HepG2 (cell line): Measurements from ENCODE around the gene ZBTB47. TPM values are rescaled to one million over a fixed set of nuclear protein-coding genes. Genes with fewer than 3 reads are reported as not detected.

Experiments used
- AGO1 ChIP-seq: fragments of 200-400 bp; formaldehyde crosslinking; IDR thresholded peaks from 2 replicates; pipeline ENCODE4 v1.6.1; 2017; ENCODE audit warnings: mild to moderate bottlenecking, low read depth, low read length, moderate library complexity; ENCODE audit not compliant: poor library complexity, severe bottlenecking
- ETV6 ChIP-seq: sonication (generic); formaldehyde crosslinking; conservative IDR thresholded peaks from 2 replicates; pipeline ENCODE4 v1.4.0; 2020; ENCODE audit warnings: missing genetic modification reagents
- HNRNPK ChIP-seq: fragments of 200-400 bp; formaldehyde crosslinking; IDR thresholded peaks from 2 replicates; pipeline ENCODE4 v1.6.1; 2018; ENCODE audit warnings: low read length, low read depth, moderate library complexity, mild to moderate bottlenecking; ENCODE audit not compliant: poor library complexity, severe bottlenecking
- PHF8 ChIP-seq: sonication (generic); formaldehyde crosslinking; IDR thresholded peaks from 2 replicates; pipeline ENCODE4 v1.5.0; 2020; ENCODE audit warnings: missing genetic modification reagents
- RXRB ChIP-seq: IDR thresholded peaks from 2 replicates; pipeline ENCODE4 v1.6.1; 2016; ENCODE audit warnings: borderline replicate concordance, missing genetic modification reagents, missing compliant biosample characterization
- TAF15 ChIP-seq: fragments of 200-400 bp; formaldehyde crosslinking; IDR thresholded peaks from one replicate; pipeline ENCODE4 v1.6.1; 2018; ENCODE audit warnings: mild to moderate bottlenecking, low read depth, low read length; ENCODE audit not compliant: poor library complexity, severe bottlenecking
- ZNF138 ChIP-seq: sonication (generic); formaldehyde crosslinking; IDR thresholded peaks from 2 replicates; pipeline ENCODE4 v1.5.0; 2020; ENCODE audit warnings: mild to moderate bottlenecking, low read depth, missing genetic modification reagents
- ZNF652 ChIP-seq: IDR thresholded peaks from 2 replicates; pipeline ENCODE4 v1.6.1; 2016; ENCODE audit warnings: low read depth, borderline replicate concordance
- ZNF792 ChIP-seq: IDR thresholded peaks from 2 replicates; pipeline ENCODE4 v1.6.1; 2016
- polyA plus RNA-seq, 8 experiments: library from polyadenylated mRNA; depleted of rRNA in 3 of 8; stranded (reverse) in 7 of 8; unstranded in 1 of 8; fragments of >200 nt; fragmentation: Illumina TruSeq in 4 of 8; extraction: Trizol in 4 of 8; gene quantifications; 2 replicates each; pipeline versions ENCODE4 v1.2.1 to v1.2.3, GENCODE V29; 2011 to 2016; ENCODE audit warnings: low read depth in 4 of 8, missing spikeins in 1 of 8, mixed read lengths in 1 of 8; ENCODE audit not compliant: insufficient read depth in 1 of 8
- total RNA-seq, 5 experiments: library from RNA; depleted of rRNA; stranded (reverse); fragments of >200 nt; fragmentation: Illumina TruSeq; extraction: Trizol; gene quantifications; 2 replicates each; pipeline ENCODE4 v1.2.3, GENCODE V29; 2016; ENCODE audit warnings: low read depth in 1 of 5
- TF ChIP-seq, protein P1 (sequence below): sonication (generic); formaldehyde crosslinking; IDR thresholded peaks from 2 replicates; pipeline ENCODE4 v1.4.0; 2020; ENCODE audit warnings: mild to moderate bottlenecking, missing genetic modification reagents
- TF ChIP-seq, protein P2 (sequence below): sonication (generic); formaldehyde crosslinking; IDR thresholded peaks from 2 replicates; pipeline ENCODE4 v1.9.0; 2022; ENCODE audit warnings: missing genetic modification reagents, mild to moderate bottlenecking, borderline replicate concordance
- TF ChIP-seq, protein P3 (sequence below): sonication (generic); formaldehyde crosslinking; IDR thresholded peaks from 2 replicates; pipeline ENCODE4 v1.8.1; 2023; ENCODE audit warnings: mild to moderate bottlenecking, missing genetic modification reagents
- TF ChIP-seq, protein P4 (sequence below): IDR thresholded peaks from 2 replicates; pipeline ENCODE4 v1.6.1; 2016; ENCODE audit warnings: mild to moderate bottlenecking
- TF ChIP-seq, protein P5 (sequence below): sonication (generic); formaldehyde crosslinking; IDR thresholded peaks from 2 replicates; pipeline ENCODE4 v1.4.0; 2020; ENCODE audit warnings: mild to moderate bottlenecking, missing genetic modification reagents

Gene ZBTB47
- total and polyA plus RNA-seq, 2 of the 13 experiments (the other 11 are each of a cell fraction or from before 2014, with no cell fraction given) = 1.5 to 3.1 TPM

DNA sequence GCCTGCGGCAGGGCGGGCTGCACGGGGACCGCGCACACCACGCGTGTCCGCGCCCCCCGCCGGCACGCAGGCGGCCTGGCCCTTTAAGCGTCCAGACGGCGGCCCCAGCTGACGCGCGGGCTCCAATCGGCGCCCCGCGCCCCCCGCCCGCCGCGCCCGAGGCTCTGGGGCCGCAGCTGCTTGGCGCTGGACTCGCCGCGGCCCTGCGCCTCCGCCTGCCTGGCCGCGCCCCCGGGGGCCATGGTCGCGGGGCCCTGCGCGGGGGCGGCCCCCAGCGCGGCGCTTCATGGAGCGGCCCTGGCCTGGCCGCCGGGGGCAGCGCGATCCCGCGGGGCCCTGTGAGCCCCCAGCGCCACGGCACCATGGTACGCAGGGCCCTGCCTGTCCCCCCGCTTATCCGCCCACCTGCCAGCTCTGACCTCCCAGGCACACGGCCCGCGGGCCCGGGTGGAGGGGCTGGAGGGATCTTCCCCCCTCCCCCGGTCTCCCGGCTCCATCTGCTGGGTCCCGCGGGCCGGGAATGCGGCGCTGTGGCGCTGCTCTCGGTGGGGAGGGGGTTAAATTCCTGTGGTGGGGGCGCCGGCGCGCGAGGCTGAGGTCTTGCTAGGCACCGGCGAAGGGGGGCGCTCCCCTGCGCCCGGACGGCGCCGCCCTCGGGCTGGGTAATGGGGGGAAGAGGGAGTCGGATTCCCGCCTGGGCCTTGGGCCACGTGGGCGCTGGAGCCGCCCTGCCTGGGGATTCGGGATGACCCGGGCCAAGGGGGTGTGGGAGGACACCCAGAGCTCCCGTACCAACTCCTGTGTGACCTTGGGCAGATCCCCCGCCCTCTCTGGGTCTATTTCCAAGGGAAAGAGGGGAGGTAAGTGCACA is 1.1 kb downstream of the ZBTB47 start (continued):
- peak; percentile 54 for TF ChIP-seq TAF15
- no peak for TF ChIP-seq RXRB (CRISPR knock-in tag)
- TF ChIP-seq ETV6 (CRISPR knock-in tag) = no peak
- TF ChIP-seq ZNF138 = no peak
- TF ChIP-seq, protein P1, sequence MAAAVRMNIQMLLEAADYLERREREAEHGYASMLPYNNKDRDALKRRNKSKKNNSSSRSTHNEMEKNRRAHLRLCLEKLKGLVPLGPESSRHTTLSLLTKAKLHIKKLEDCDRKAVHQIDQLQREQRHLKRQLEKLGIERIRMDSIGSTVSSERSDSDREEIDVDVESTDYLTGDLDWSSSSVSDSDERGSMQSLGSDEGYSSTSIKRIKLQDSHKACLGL (CRISPR knock-in tag) = peak; percentile 64; the same call in 1 of the 2 replicates
- TF ChIP-seq AGO1 = peak; percentile 40
- TF ChIP-seq, protein P2, sequence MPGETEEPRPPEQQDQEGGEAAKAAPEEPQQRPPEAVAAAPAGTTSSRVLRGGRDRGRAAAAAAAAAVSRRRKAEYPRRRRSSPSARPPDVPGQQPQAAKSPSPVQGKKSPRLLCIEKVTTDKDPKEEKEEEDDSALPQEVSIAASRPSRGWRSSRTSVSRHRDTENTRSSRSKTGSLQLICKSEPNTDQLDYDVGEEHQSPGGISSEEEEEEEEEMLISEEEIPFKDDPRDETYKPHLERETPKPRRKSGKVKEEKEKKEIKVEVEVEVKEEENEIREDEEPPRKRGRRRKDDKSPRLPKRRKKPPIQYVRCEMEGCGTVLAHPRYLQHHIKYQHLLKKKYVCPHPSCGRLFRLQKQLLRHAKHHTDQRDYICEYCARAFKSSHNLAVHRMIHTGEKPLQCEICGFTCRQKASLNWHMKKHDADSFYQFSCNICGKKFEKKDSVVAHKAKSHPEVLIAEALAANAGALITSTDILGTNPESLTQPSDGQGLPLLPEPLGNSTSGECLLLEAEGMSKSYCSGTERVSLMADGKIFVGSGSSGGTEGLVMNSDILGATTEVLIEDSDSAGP (CRISPR knock-in tag) = peak; percentile 98
- peak; percentile 92 for TF ChIP-seq ZNF652 (CRISPR knock-in tag)
- peak; percentile 70 for TF ChIP-seq HNRNPK
- peak; percentile 66 for TF ChIP-seq PHF8 (CRISPR knock-in tag)
- TF ChIP-seq, protein P3, sequence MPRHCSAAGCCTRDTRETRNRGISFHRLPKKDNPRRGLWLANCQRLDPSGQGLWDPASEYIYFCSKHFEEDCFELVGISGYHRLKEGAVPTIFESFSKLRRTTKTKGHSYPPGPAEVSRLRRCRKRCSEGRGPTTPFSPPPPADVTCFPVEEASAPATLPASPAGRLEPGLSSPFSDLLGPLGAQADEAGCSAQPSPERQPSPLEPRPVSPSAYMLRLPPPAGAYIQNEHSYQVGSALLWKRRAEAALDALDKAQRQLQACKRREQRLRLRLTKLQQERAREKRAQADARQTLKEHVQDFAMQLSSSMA = no peak
- TF ChIP-seq, protein P4, sequence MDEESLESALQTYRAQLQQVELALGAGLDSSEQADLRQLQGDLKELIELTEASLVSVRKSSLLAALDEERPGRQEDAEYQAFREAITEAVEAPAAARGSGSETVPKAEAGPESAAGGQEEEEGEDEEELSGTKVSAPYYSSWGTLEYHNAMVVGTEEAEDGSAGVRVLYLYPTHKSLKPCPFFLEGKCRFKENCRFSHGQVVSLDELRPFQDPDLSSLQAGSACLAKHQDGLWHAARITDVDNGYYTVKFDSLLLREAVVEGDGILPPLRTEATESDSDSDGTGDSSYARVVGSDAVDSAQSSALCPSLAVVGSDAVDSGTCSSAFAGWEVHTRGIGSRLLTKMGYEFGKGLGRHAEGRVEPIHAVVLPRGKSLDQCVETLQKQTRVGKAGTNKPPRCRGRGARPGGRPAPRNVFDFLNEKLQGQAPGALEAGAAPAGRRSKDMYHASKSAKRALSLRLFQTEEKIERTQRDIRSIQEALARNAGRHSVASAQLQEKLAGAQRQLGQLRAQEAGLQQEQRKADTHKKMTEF (CRISPR knock-in tag) = peak; percentile 46; the same call in 1 of the 2 replicates
- TF ChIP-seq, protein P5, sequence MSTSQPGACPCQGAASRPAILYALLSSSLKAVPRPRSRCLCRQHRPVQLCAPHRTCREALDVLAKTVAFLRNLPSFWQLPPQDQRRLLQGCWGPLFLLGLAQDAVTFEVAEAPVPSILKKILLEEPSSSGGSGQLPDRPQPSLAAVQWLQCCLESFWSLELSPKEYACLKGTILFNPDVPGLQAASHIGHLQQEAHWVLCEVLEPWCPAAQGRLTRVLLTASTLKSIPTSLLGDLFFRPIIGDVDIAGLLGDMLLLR (CRISPR knock-in tag) = 0 out of 2 replicates have a peak, but pooled peaks have one; percentile 46
- peak; percentile 42; the same call in 1 of the 2 replicates for TF ChIP-seq ZNF792
